Vein endothelial cell (primary cell): Measurements from ENCODE around the gene CDON. TPM values are rescaled to one million over a fixed set of nuclear protein-coding genes. Genes with fewer than 3 reads are reported as not detected.

ENCODE experiments used
- total RNA-seq: library from RNA; depleted of rRNA; stranded (reverse); fragments of >200 nt; gene quantifications from 2 replicates; pipeline ENCODE4 v1.2.3, GENCODE V29; 2012

The CDON gene, protein sequence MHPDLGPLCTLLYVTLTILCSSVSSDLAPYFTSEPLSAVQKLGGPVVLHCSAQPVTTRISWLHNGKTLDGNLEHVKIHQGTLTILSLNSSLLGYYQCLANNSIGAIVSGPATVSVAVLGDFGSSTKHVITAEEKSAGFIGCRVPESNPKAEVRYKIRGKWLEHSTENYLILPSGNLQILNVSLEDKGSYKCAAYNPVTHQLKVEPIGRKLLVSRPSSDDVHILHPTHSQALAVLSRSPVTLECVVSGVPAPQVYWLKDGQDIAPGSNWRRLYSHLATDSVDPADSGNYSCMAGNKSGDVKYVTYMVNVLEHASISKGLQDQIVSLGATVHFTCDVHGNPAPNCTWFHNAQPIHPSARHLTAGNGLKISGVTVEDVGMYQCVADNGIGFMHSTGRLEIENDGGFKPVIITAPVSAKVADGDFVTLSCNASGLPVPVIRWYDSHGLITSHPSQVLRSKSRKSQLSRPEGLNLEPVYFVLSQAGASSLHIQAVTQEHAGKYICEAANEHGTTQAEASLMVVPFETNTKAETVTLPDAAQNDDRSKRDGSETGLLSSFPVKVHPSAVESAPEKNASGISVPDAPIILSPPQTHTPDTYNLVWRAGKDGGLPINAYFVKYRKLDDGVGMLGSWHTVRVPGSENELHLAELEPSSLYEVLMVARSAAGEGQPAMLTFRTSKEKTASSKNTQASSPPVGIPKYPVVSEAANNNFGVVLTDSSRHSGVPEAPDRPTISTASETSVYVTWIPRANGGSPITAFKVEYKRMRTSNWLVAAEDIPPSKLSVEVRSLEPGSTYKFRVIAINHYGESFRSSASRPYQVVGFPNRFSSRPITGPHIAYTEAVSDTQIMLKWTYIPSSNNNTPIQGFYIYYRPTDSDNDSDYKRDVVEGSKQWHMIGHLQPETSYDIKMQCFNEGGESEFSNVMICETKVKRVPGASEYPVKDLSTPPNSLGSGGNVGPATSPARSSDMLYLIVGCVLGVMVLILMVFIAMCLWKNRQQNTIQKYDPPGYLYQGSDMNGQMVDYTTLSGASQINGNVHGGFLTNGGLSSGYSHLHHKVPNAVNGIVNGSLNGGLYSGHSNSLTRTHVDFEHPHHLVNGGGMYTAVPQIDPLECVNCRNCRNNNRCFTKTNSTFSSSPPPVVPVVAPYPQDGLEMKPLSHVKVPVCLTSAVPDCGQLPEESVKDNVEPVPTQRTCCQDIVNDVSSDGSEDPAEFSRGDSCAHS (N-terminal part only)
- 3.3 and 4.7 TPM in 2 replicates for total RNA-seq

DNA sequence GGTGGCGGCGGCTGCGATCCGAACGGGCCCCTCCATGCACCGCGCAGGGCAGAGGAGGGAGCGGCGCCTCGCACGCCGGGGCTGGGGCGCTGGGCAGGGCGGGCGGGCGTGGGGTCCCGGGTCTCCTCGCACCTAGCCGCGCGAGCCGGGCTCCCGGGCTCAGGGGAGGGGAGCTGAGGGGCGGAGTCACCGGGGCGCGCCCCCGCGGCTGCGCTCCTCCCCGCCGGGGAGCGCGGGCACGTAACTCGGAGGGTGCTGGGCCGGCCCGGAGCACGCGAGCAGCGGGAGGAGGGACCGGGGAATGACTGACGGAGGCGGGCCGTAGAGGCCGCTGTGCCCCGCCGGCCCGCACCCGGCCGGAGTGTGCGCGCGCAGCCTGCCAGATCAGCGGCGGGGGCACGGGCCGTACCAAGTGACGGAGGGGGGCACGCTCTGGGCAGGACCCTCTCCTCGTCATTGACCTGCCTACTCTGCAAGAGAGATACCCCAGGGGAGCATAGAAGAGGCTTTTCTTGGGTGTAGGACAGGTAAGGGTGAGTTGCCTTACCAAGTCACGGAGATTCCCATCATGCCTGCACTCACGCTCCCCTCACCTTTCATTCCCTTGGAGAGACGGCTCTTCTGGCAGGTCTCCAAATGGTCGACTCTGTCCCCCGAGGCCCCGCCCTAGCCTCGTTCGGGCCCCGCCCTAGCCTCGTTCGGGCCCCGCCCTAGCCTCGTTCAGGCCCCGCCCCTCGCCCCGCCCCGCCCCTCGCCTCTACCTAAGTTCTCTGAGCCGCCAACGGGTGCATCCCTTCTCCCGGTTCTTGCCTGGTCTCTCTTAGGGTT, at the start of gene CDON:
CDON (minus strand) TSS at position 188 of the 828 bp plus-strand sequence. CDS start 39,390 bp downstream, outside the sequence.

DNA sequence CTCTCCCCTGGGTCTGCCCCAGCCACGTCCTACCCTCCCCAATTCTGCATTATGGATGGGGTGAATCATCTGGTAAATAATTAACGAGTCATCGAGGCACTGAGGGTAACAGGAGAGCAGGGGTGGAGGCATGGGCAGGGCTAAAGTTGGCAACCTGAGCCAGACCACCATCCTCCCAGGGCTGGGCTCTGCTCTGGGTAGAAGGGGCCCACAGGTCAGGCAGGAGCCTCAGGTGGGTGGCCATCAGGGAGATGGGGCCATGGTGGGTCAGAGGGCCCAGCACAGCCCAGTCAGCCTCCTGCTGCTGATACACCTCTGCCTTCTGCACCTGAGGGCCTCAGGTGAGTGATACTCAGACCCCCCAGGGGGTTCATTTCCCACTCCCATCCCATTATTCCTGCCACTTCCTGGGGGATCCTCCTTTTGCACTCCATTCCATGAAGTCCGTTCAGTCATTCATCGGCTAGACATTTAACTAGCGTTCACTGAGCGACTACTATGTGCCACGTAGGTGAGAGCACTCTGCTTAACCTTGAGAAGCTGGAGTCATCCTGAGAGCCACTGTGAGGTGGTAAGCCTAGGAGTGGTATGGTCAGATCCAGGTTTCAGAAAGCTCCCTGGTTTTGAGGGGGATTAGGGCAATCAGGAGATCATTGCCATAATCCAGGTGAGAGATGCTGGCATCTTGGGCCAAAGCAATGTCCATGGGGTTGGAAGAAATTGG, 116.7 kb downstream of the CDON start, which contains the start of gene VSIG10L2:
VSIG10L2 (plus strand) TSS at position 248 of the 724 bp plus-strand sequence; CDS start at position 260, 12 bp downstream.

Other genes with a start within 250 kb of the CDON start
- gene PATE4, start 229.6 kb downstream of the CDON start, total RNA-seq, result not detected in 2 replicates
- gene HYLS1, start 175.2 kb downstream of the CDON start, total RNA-seq, result 7.5 and 9.7 TPM in 2 replicates
- gene PUS3, start 159.7 kb downstream of the CDON start, total RNA-seq, result 12.0 and 14.7 TPM in 2 replicates
- not detected in 2 replicates for gene DDX25, start 158.4 kb downstream of the CDON start, total RNA-seq
- gene VSIG10L2, start 116.8 kb downstream of the CDON start, total RNA-seq, result not detected in 2 replicates
- gene RPUSD4, start 148.8 kb upstream of the CDON start, total RNA-seq, result 37.7 and 46.1 TPM in 2 replicates
- gene FAM118B, start 148.9 kb upstream of the CDON start, total RNA-seq, result 41.1 and 47.4 TPM in 2 replicates
- 96.0 and 103 TPM in 2 replicates for gene SRPRA, start 206.0 kb upstream of the CDON start, total RNA-seq
- 13.0 and 13.1 TPM in 2 replicates for gene FOXRED1, start 206.3 kb upstream of the CDON start, total RNA-seq
- gene TIRAP, start 220.2 kb upstream of the CDON start, total RNA-seq, result 8.1 and 9.5 TPM in 2 replicates
- gene DCPS, start 241.2 kb upstream of the CDON start, total RNA-seq, result 11.1 and 15.3 TPM in 2 replicates